NCI-H82 (cell line): Measurements from ENCODE around the gene OCA2.

Experiments used
- DNase-seq: peaks from one replicate; lab custom pipeline; 2025; lab: John Stamatoyannopoulos, UW

Gene OCA2

GRCh38 chr15:27939246-27939645, 159.9 kb downstream of the OCA2 start:
- no peak for DNase-seq

- no peak for DNase-seq
These were observed 161.3 kb downstream of the OCA2 start for GRCh38 chr15:27937851-27938250.

DNA sequence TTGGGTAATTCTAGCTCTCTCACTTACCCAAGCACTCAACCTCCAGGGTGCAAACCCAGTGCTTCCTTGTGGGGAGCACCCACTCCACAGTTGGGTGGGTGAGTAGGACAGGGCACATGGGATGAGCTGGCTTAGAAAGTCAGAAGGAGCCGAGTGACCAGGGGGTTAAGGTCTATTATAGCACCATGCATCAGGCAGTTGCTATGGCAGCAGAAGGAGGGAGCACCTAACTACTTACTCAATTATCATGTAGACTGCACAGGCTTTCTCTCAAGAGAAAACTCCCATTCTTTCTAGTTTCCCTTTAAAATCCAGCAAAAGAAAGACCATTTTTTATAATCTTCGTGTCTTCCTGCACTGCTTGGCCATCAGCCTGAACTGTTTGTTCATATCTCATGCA, 163.0 kb downstream of the OCA2 start:
- no peak for DNase-seq

DNA sequence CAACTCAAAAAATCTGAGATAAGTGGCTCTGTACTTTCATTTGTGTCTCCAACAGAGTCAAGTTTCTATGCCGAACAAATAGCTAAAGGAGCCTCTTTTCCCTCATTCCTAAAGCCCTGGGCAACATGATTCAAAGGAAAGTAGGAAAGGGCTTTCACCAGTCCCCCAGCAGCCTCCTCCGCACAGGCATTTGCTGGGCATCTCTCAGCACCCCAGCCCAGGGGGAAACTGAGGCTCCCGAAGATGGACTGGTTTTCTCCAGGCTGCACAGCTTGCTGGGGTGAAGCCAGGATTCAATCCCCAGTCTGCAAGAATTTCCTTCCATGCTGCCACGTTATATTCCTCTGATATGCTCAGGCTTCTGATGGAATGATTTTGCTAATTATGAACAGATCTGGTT, 163.8 kb downstream of the OCA2 start:
- no peak for DNase-seq

DNA sequence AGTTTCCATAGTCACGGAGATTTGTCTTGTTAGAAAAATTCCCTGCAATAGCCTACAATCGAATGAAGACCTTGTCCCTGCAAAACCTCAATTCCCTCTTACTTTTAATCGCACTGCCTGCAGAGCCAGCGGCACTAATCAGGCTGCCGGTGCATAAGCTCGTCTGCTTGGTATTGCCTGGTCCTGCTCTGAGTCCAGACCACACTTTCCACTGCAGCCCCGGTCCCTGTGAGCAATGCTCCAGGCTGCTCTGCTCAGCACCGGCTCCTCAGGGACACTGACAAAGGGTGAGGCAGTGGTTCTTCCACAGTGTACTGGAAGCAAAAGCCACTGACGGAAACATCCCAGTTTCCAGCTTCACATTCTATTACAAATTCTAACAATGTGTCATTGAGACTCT, 164.3 kb downstream of the OCA2 start:
- DNase-seq: peak; percentile 10

DNA sequence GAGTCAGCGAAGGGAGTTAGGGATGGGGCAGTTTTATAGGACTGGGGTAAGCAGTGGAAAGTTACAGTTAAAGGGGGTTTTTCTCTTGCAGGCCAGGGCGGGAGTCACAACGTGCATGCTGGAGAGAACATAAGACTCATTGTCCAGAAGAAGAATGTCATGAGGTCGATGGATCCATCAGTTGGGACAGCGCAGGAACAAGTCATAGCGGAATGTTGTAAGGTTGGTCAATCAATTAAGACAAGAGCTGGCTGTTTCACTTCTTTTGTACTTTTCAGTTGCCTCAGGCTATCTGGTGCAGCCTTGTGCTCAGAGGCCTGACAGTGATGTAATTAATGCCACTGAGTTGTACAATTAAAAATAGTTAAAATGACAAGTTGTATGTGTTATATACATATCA, 165.6 kb downstream of the OCA2 start:
- DNase-seq: no peak

DNA sequence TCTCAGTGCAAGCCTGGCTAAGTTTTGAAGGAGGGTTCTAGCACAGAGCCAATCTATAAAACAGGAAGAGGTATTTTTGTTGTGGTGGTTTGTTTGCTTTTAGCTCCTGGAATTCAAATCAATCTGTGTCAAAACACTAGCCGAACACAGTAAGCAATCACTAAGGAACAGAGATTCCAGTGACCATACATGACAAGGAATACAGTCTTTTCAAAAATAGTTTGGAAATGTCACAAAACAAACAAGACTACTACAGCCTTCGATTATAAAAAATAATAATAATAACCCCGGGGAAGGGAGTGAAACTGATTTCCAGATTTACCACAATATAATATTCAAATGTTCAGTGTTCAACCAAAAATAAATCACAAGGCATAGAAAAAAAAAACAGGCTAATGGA, 166.5 kb downstream of the OCA2 start:
- DNase-seq: no peak

GRCh38 chr15:27928386-27928785, 170.7 kb downstream of the OCA2 start:
- peak; percentile 4 for DNase-seq

DNA sequence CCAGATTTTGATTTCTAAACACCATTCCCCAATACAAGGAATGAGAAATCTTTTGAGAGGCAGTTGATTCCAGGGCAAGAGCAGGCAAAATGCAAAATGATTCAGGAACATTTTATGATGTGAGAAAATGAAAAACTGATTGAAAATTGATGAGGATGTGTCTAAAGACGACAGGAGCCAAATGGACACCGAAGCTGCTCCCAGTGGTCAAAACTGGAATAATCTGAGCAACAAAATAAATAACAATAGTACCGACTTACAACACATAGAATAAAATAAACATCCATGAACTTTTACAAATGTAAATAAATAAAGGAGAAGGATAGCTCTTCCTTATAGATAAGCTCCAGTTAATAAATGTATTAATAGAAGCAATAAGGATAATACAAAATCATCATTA, 186.8 kb downstream of the OCA2 start:
- no peak for DNase-seq

DNA sequence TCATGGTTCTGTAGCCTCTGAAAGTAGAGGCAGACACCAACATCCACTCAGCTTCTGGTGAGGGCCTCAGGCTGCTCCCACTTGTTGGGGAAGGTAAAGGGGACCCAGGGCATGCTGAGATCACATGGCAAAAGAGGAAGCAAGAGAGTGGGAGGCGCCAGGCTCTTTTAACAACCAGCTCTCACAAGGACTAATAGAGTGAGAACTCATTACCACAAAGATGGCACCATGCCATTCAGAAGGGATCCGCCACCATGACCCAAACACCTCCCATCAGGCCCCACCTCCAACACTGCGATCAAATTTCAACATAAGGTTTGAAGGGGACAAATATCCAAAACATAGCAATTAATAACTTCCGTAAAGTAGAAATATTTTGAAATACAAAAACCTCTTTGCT, 192.3 kb downstream of the OCA2 start:
- DNase-seq: no peak

- DNase-seq: no peak
These were observed 195.7 kb downstream of the OCA2 start for GRCh38 chr15:27903405-27903804.

- DNase-seq: no peak
These were observed 196.3 kb downstream of the OCA2 start for GRCh38 chr15:27902680-27903385.

DNA sequence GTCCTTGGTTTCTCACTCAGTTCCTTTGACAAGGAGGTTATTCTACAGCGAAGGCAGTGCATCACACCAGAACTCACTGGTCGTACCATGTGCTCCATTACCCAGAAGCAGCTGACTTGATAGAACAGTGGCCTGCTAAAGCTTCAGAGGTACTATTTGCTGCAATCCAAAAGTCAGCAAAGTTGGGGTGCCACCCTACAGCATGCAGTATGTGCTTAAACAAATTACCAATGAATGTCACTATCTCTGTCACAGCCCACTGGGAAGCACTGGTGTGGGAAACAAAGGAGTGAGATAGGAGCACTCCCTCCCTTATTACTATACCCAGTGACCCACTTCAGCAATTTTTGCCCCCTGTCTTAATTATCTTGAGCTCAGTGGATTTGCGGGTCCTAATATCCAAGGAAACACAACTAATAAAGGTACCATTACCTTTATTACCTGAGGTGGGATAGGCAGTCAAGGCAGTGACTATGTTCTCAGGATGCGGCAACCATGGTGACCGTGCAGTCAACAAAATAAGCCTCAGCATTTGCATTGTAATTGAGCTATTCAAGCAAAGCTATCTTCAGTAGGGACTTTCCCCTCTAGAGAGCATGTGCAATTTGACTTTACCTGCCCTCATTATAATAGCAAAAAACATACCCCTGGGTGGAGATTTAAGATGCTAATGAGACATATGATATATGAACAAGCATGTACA, 199.4 kb downstream of the OCA2 start:
- no peak for DNase-seq

- DNase-seq: peak; percentile 2
These were observed 201.6 kb downstream of the OCA2 start for GRCh38 chr15:27897481-27897880.

GRCh38 chr15:27894645-27895044, 204.5 kb downstream of the OCA2 start:
- DNase-seq: no peak

DNA sequence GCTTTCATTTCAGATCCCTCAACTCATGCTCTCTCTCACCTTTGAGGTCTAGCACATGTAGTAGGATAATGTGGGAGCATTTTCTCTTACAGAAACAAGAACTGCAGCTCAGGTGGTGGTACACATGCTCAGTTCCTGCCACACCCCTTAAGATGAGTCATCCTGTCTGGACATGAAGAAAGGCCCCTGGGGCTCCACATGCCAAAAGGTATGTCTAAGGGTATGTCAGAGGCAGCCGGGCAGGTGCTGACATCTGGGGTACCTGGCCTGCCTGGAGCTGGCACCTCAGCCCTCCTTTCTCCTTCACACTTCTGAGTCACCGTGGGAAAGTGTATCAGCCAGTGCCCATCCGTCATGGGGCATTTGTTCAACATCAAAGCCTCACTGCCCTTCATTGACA, 209.9 kb downstream of the OCA2 start:
- DNase-seq: no peak

- DNase-seq: no peak
These were observed 213.9 kb downstream of the OCA2 start for GRCh38 chr15:27885201-27885600.

- DNase-seq: no peak
These were observed 214.4 kb downstream of the OCA2 start for GRCh38 chr15:27884726-27885125.

DNA sequence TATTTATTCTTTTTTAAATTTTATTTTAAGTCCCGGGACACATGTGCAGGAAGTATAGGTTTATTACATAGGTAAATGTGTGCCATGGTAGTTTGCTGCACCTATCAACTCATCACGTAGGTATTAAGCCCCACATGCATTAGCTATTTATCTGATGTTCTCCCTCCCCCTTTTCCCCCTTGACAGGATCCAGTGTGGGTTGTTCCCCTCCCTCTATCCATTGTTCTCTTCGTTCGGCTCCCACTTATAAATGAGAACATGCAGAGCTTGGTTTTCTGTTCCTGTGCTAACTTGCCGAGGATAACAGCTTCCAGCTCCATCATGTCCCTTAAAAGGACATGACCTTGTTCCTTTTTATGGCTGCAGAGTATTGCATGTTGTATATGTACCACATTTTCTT, 220.3 kb downstream of the OCA2 start:
- no peak for DNase-seq

DNA sequence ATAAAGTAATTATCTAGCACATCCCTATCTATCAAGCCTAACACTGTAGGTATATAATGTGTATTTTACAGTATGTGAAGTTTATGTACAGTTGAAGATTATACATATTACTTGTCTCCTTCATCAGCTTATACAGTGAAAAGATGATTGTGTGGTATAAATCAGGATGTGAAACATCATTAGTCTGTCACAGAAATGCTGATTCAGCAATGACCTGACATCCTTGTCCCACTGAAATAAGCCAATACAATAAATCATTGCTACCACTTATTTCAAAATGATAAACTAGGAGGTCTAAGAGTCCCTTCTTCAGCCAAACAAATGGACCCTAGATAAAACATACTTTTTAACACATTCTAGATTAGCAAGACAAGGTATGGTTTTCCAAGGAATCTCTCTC, 225.3 kb downstream of the OCA2 start:
- DNase-seq: no peak

DNA sequence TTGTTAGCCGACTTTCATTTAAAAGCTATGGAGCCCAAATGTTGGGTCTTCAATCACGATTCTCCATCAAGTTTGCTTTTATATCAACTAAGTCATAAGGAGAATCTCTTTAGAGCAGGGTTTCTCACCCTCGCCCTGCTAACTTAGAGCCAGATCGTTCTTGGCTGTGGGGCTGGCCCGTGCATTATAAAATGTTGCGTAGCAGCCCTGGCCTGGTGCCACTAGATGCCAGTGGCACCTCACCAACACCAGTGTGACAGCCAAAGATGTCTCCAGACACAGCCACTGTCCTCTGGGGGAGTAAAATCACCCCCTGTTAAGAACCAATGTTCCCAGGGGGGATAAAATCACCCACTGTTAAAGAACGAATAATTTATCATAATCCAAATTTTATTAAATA, 226.1 kb downstream of the OCA2 start:
- no peak for DNase-seq

DNA sequence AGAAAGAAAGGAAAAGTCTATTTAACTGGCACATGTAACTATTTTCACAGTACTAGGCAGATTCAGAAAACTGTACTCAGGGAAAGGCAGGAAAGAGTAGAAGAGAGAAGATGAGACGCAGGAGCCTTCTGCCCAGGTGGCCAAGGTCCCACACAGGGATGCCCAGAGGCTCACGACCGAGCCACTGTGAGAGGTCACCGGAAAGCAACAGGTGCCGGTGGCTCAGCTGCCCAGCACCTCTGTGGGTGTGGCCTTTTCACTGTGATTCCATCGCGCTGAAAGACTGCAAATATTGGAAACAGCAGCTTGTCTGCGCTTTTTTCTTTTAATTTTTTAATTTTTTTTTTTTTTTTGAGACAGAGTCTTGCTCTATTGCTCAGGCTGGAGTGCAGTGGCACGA, 226.8 kb downstream of the OCA2 start:
- DNase-seq: no peak

- DNase-seq: no peak
These were observed 227.2 kb downstream of the OCA2 start for GRCh38 chr15:27871902-27872260.
